Thyroid gland (tissue), 4 donors: ENCODE measurements around the gene CALCOCO2.

Experiments
- CTCF ChIP-seq, 6 experiments: fragments of 200-600 bp in 3 of 6; fragments of 450-650 bp in 3 of 6; sonication (generic) in 3 of 6; IDR thresholded peaks; one replicate each; pipeline ENCODE4 v1.5.1; 2016 to 2019; ENCODE audit warnings: antibody characterized with exemption in 6 of 6, mild to moderate bottlenecking in 2 of 6, inconsistent platforms in 1 of 6, moderate library complexity in 1 of 6
- POLR2A ChIP-seq, 2 donors: fragments of 450-650 bp; IDR thresholded peaks; one replicate each; pipeline ENCODE4 v1.6.1; 2017; ENCODE audit warnings: antibody characterized with exemption in 2 of 2, mild to moderate bottlenecking in 2 of 2, moderate library complexity in 1 of 2

GRCh38 chr17:48787828-48788227, 43.0 kb upstream of the CALCOCO2 start:
- TF ChIP-seq CTCF (IDR thresholded peaks at IDR 0.05): no peak
- no peak for TF ChIP-seq POLR2A (IDR thresholded peaks at IDR 0.05)
